WTC11 (cell line): ENCODE results near the gene ISCA1. TPM values are rescaled to one million over a fixed set of nuclear protein-coding genes. Genes with fewer than 3 reads are reported as not detected.

Experiments
- ATAC-seq: fragments of 200-7000 bp; cut with Tn5 transposase; 2 replicates; pipeline ENCODE4 v1.10.0; 2021; ENCODE audit warnings: mild to moderate bottlenecking, moderate library complexity
- CTCF ChIA-PET: fragments of 300-600 bp; sonication (Branson Sonifier 250); formaldehyde crosslinking; loops from one replicate; lab custom pipeline; 2021; ENCODE audit warnings: antibody characterized with exemption; lab: Charles Lee
- POLR2A ChIA-PET: fragments of 350-600 bp; sonication (Branson Sonifier 250); formaldehyde crosslinking; loops from one replicate; lab custom pipeline; 2021; ENCODE audit warnings: antibody characterized with exemption; lab: Charles Lee
- DNase-seq: peaks from one replicate; pipeline ENCODE4 v3.0.0; 2021; ENCODE audit warnings: low spot score
- H3K27ac Mint-ChIP-seq: 2 replicates; pipeline ENCODE4 v1.8.0; 2021; ENCODE audit warnings: mixed read lengths
- H3K27me3 Mint-ChIP-seq: 2 replicates; pipeline ENCODE4 v1.8.0; 2021; ENCODE audit warnings: low read depth, mild to moderate bottlenecking, moderate library complexity, mixed read lengths
- H3K36me3 Mint-ChIP-seq: 2 replicates; pipeline ENCODE4 v1.8.0; 2021; ENCODE audit warnings: mixed read lengths
- H3K4me1 Mint-ChIP-seq: 2 replicates; pipeline ENCODE4 v1.8.0; 2022; ENCODE audit warnings: mixed read lengths
- H3K4me3 Mint-ChIP-seq: 2 replicates; pipeline ENCODE4 v1.8.0; 2021; ENCODE audit warnings: mild to moderate bottlenecking, moderate library complexity, mixed read lengths
- H3K9me3 Mint-ChIP-seq: 2 replicates; pipeline ENCODE4 v1.8.0; 2021; ENCODE audit warnings: mixed read lengths
- CBFB ChIP-seq: sonication (generic); formaldehyde crosslinking; IDR thresholded peaks from 2 replicates; pipeline ENCODE4 v1.8.1; 2022; ENCODE audit warnings: mild to moderate bottlenecking, low read depth, missing genetic modification reagents
- CREM ChIP-seq: sonication (generic); formaldehyde crosslinking; IDR thresholded peaks from 2 replicates; pipeline ENCODE4 v1.8.1; 2022; ENCODE audit warnings: mild to moderate bottlenecking, missing genetic modification reagents, moderate library complexity
- EMX1 ChIP-seq: fragments of 250-450 bp; sonication (Bioruptor Pico); IDR thresholded peaks from 2 replicates; pipeline ENCODE4 v1.8.0; 2021; ENCODE audit warnings: mild to moderate bottlenecking
- FOXK1 ChIP-seq: sonication (generic); formaldehyde crosslinking; IDR thresholded peaks from 2 replicates; pipeline ENCODE4 v1.8.0; 2022; ENCODE audit warnings: mild to moderate bottlenecking, moderate library complexity, missing genetic modification reagents
- MXD4 ChIP-seq: fragments of 250-450 bp; sonication (Bioruptor Pico); IDR thresholded peaks from 2 replicates; pipeline ENCODE4 v1.8.0; 2021; ENCODE audit warnings: mild to moderate bottlenecking, moderate library complexity, borderline replicate concordance
- MYBL2 ChIP-seq: sonication (generic); formaldehyde crosslinking; IDR thresholded peaks from 2 replicates; pipeline ENCODE4 v1.8.1; 2023; ENCODE audit warnings: mild to moderate bottlenecking, moderate library complexity, missing genetic modification reagents
- PRRX2 ChIP-seq: fragments of 250-450 bp; sonication (Bioruptor Pico); IDR thresholded peaks from 2 replicates; pipeline ENCODE4 v1.8.0; 2021; ENCODE audit warnings: mild to moderate bottlenecking
- TCF7 ChIP-seq: sonication (generic); formaldehyde crosslinking; IDR thresholded peaks from 2 replicates; pipeline ENCODE4 v1.8.0; 2022; ENCODE audit warnings: mild to moderate bottlenecking, low read depth, missing genetic modification reagents, moderate library complexity
- ZNF121 ChIP-seq: sonication (generic); formaldehyde crosslinking; IDR thresholded peaks from 2 replicates; pipeline ENCODE4 v1.8.0; 2023; ENCODE audit warnings: missing genetic modification reagents
- ZNF219 ChIP-seq: sonication (generic); formaldehyde crosslinking; IDR thresholded peaks from 2 replicates; pipeline ENCODE4 v1.8.0; 2023; ENCODE audit warnings: missing genetic modification reagents, mild to moderate bottlenecking, borderline replicate concordance
- ZNF232 ChIP-seq: sonication (generic); formaldehyde crosslinking; IDR thresholded peaks from 2 replicates; pipeline ENCODE4 v1.8.0; 2022; ENCODE audit warnings: mild to moderate bottlenecking, missing genetic modification reagents
- ZNF263 ChIP-seq: sonication (generic); formaldehyde crosslinking; IDR thresholded peaks from 2 replicates; pipeline ENCODE4 v1.8.1; 2022; ENCODE audit warnings: low read depth, mild to moderate bottlenecking, moderate library complexity, missing genetic modification reagents
- ZNF671 ChIP-seq: fragments of 250-450 bp; sonication (Bioruptor Pico); IDR thresholded peaks from 2 replicates; pipeline ENCODE4 v1.8.0; 2021; ENCODE audit warnings: mild to moderate bottlenecking
- total RNA-seq: library from RNA; stranded (reverse); gene quantifications from 3 replicates; pipeline ENCODE4 v1.2.3, GENCODE V29; 2021
- TF ChIP-seq, protein P1 (sequence below): sonication (generic); formaldehyde crosslinking; IDR thresholded peaks from 2 replicates; pipeline ENCODE4 v1.8.1; 2023; ENCODE audit warnings: mild to moderate bottlenecking, missing genetic modification reagents
- TF ChIP-seq, protein P2 (sequence below): sonication (generic); formaldehyde crosslinking; IDR thresholded peaks from 2 replicates; pipeline ENCODE4 v1.8.0; 2023; ENCODE audit warnings: mild to moderate bottlenecking, missing genetic modification reagents
- TF ChIP-seq, protein P3 (sequence below): sonication (generic); formaldehyde crosslinking; IDR thresholded peaks from 2 replicates; pipeline ENCODE4 v1.8.1; 2023; ENCODE audit warnings: mild to moderate bottlenecking, moderate library complexity, missing genetic modification reagents
- TF ChIP-seq, protein P4 (sequence below): sonication (generic); formaldehyde crosslinking; IDR thresholded peaks from 2 replicates; pipeline ENCODE4 v1.8.1; 2023; ENCODE audit warnings: mild to moderate bottlenecking, missing genetic modification reagents, moderate library complexity
- TF ChIP-seq, protein P5 (sequence below): sonication (generic); formaldehyde crosslinking; IDR thresholded peaks from 2 replicates; pipeline ENCODE4 v1.8.1; 2022; ENCODE audit warnings: mild to moderate bottlenecking, moderate library complexity, missing genetic modification reagents
- TF ChIP-seq, protein P6 (sequence below): fragments of 250-450 bp; sonication (Bioruptor Pico); IDR thresholded peaks from 2 replicates; pipeline ENCODE4 v1.9.0; 2021; ENCODE audit warnings: mild to moderate bottlenecking

Gene ISCA1
- total RNA-seq, 1 experiment from 2014 or later: 35.5 TPM

DNA sequence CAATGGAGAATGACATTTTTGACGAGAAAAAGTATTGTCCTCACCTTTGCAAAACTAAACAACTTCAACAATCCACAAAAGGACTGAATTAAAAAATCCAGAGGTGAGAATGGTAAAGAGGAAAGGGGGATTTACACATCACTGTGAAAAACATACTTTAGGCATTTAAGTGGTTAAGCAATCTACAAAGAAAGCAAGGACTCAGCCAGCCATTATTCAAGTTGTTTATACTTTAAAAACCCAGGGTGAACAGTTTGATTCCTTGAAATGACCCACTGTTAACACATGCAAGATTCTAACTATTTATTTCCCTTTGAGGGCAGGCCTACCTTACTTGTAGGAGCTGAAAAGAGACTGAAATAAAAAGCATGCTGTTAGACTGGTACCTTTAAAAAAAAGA lies 42.6 kb upstream of the ISCA1 start:
- Mint-ChIP-seq H3K9me3 (no peaks in the 10 kb centered on the region), H3K36me3 (peaks cover 66% of the 10 kb centered on the region), H3K4me3 (no peak overlapping the region), H3K27me3 (no peaks in the 10 kb centered on the region), H3K27ac (no peak overlapping the region), H3K4me1 (peaks cover 18% of the 10 kb centered on the region)
- ATAC-seq (no peak), DNase-seq (no peak)
- ChIA-PET POLR2A (interaction anchor here (0.6 kb wide), 1 partner anchor 13 kb away, joined by 3 read pairs; no protein-coding TSS in a partner anchor), CTCF (no interaction called here)
- TF ChIP-seq ZNF263 (CRISPR knock-in tag) (no peak), PRRX2 (CRISPR knock-in tag) (no peak)

DNA sequence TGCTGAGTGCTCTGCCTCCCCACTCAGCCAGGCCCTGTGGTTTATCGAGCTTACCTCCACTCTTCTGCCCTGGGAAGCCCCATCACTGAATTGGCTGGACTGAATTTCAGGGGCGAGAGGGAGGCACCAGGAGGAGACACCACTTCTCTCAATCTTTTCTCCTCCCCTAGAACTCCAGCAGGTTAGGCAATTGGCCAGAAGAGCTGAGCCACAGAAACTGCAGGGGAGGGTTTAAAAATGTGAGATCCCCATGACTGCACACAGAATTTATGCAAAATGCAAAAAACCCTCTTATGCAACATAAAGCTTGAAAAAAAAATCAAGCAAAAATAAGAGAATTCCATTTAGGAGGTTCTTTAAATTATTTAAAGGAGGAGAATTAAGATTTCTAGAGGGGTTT lies 42.0 kb upstream of the ISCA1 start:
- peak; percentile 43; the same call in 1 of the 2 replicates for ATAC-seq

DNA sequence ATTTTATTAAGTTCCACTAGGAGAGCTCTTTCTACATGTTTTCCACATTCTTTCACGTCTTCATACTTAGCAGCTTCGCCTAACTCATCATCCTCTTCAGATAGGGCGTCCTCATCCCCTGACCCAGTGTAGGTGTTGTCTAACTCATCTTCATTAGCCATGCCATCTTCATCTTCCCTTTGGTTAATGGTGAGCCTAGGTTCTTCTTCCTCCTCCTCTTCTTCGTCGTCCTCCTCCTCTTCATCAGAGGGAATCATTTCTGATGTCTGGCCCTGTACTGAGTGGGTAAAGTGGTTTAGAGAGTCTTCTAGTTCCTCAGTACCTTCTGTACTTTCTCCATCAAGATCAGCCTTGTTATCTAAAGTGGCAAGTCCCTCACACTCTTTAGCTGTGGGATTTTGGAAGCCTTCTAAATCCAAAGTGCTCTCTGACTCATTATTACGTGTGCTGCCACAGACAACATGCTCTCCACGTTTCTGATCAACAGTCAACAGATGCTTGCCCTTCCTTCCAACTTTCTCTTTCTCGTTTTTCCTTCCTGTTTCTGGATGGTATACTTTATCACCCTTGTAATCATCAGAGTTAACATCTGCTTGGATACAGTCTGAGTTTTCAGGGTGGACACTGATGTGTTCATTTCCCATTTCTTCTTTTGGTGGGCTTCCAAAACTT lies 40.8 kb upstream of the ISCA1 start:
- Mint-ChIP-seq H3K9me3 (no peaks in the 10 kb centered on the region), H3K27ac (no peak overlapping the region), H3K36me3 (peaks cover 74% of the 10 kb centered on the region), H3K4me1 (peaks cover 15% of the 10 kb centered on the region), H3K27me3 (no peaks in the 10 kb centered on the region), H3K4me3 (no peak overlapping the region)
- POLR2A ChIA-PET: no interaction called here
- no peak for ATAC-seq
- no peak for TF ChIP-seq MXD4 (CRISPR knock-in tag)
- no peak for TF ChIP-seq ZNF219 (CRISPR knock-in tag)
- TF ChIP-seq MYBL2 (CRISPR knock-in tag): no peak
- TF ChIP-seq ZNF671 (CRISPR knock-in tag): no peak
- CTCF ChIA-PET: no interaction called here
- DNase-seq: no peak

More for the DNA sequence above, 42.0 kb upstream of the ISCA1 start:
- ChIA-PET CTCF (no interaction called here), POLR2A (no interaction called here)
- Mint-ChIP-seq H3K4me1 (peaks cover 18% of the 10 kb centered on the region), H3K27ac (no peak overlapping the region), H3K27me3 (no peaks in the 10 kb centered on the region), H3K4me3 (no peak overlapping the region), H3K9me3 (no peaks in the 10 kb centered on the region), H3K36me3 (peaks cover 68% of the 10 kb centered on the region)
- no peak for TF ChIP-seq FOXK1 (CRISPR knock-in tag)
- TF ChIP-seq, protein P1, sequence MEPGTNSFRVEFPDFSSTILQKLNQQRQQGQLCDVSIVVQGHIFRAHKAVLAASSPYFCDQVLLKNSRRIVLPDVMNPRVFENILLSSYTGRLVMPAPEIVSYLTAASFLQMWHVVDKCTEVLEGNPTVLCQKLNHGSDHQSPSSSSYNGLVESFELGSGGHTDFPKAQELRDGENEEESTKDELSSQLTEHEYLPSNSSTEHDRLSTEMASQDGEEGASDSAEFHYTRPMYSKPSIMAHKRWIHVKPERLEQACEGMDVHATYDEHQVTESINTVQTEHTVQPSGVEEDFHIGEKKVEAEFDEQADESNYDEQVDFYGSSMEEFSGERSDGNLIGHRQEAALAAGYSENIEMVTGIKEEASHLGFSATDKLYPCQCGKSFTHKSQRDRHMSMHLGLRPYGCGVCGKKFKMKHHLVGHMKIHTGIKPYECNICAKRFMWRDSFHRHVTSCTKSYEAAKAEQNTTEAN: no peak
- TF ChIP-seq, protein P2, sequence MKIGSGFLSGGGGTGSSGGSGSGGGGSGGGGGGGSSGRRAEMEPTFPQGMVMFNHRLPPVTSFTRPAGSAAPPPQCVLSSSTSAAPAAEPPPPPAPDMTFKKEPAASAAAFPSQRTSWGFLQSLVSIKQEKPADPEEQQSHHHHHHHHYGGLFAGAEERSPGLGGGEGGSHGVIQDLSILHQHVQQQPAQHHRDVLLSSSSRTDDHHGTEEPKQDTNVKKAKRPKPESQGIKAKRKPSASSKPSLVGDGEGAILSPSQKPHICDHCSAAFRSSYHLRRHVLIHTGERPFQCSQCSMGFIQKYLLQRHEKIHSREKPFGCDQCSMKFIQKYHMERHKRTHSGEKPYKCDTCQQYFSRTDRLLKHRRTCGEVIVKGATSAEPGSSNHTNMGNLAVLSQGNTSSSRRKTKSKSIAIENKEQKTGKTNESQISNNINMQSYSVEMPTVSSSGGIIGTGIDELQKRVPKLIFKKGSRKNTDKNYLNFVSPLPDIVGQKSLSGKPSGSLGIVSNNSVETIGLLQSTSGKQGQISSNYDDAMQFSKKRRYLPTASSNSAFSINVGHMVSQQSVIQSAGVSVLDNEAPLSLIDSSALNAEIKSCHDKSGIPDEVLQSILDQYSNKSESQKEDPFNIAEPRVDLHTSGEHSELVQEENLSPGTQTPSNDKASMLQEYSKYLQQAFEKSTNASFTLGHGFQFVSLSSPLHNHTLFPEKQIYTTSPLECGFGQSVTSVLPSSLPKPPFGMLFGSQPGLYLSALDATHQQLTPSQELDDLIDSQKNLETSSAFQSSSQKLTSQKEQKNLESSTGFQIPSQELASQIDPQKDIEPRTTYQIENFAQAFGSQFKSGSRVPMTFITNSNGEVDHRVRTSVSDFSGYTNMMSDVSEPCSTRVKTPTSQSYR: no peak
- DNase-seq: no peak

DNA sequence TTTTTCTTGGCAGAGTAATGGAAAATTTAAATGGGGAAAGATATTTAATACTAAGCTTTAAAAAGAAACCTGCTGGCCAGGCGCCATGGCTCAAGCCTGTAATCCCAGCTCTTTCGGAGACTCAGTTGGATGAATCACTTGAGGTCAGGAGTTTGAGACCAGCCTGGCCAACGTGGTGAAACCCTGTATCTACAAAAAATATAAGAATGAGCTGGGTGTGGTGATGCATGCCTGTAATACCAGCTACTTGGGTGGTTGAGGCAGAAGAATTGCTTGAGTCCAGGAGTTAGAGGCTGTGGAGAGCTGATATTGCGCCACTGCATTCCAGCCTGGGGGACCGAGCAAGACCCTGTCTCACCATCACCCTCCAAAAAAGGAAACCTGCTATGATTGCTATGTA lies 39.0 kb upstream of the ISCA1 start:
- peaks cover 69% of the 10 kb centered on the region for H3K36me3 Mint-ChIP-seq
- no peak overlapping the region for H3K4me3 Mint-ChIP-seq
- DNase-seq (no peak), ATAC-seq (no peak)
- H3K27ac Mint-ChIP-seq: no peak overlapping the region
- ChIA-PET POLR2A (interaction anchor here (0.6 kb wide), 1 partner anchor 79 kb away, joined by 4 read pairs; no protein-coding TSS in a partner anchor), CTCF (interaction anchor here (1.4 kb wide), 1 partner anchor 119 kb away, joined by 5 read pairs; no protein-coding TSS in a partner anchor)
- peaks cover 3% of the 10 kb centered on the region; the same call in 1 of the 2 replicates for H3K4me1 Mint-ChIP-seq
- no peaks in the 10 kb centered on the region for H3K9me3 Mint-ChIP-seq
- no peaks in the 10 kb centered on the region for H3K27me3 Mint-ChIP-seq
- TF ChIP-seq, protein P3, sequence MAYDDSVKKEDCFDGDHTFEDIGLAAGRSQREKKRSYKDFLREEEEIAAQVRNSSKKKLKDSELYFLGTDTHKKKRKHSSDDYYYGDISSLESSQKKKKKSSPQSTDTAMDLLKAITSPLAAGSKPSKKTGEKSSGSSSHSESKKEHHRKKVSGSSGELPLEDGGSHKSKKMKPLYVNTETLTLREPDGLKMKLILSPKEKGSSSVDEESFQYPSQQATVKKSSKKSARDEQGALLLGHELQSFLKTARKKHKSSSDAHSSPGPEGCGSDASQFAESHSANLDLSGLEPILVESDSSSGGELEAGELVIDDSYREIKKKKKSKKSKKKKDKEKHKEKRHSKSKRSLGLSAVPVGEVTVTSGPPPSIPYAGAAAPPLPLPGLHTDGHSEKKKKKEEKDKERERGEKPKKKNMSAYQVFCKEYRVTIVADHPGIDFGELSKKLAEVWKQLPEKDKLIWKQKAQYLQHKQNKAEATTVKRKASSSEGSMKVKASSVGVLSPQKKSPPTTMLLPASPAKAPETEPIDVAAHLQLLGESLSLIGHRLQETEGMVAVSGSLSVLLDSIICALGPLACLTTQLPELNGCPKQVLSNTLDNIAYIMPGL (CRISPR knock-in tag): no peak
- TF ChIP-seq ZNF232 (no peak), ZNF121 (CRISPR knock-in tag) (no peak), TCF7 (no peak), CREM (CRISPR knock-in tag) (no peak), CBFB (CRISPR knock-in tag) (no peak), EMX1 (no peak)
- TF ChIP-seq, protein P4, sequence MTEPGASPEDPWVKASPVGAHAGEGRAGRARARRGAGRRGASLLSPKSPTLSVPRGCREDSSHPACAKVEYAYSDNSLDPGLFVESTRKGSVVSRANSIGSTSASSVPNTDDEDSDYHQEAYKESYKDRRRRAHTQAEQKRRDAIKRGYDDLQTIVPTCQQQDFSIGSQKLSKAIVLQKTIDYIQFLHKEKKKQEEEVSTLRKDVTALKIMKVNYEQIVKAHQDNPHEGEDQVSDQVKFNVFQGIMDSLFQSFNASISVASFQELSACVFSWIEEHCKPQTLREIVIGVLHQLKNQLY (CRISPR knock-in tag): no peak
- TF ChIP-seq, protein P5, sequence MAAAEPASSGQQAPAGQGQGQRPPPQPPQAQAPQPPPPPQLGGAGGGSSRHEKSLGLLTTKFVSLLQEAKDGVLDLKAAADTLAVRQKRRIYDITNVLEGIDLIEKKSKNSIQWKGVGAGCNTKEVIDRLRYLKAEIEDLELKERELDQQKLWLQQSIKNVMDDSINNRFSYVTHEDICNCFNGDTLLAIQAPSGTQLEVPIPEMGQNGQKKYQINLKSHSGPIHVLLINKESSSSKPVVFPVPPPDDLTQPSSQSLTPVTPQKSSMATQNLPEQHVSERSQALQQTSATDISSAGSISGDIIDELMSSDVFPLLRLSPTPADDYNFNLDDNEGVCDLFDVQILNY (CRISPR knock-in tag): no peak
- TF ChIP-seq, protein P6, sequence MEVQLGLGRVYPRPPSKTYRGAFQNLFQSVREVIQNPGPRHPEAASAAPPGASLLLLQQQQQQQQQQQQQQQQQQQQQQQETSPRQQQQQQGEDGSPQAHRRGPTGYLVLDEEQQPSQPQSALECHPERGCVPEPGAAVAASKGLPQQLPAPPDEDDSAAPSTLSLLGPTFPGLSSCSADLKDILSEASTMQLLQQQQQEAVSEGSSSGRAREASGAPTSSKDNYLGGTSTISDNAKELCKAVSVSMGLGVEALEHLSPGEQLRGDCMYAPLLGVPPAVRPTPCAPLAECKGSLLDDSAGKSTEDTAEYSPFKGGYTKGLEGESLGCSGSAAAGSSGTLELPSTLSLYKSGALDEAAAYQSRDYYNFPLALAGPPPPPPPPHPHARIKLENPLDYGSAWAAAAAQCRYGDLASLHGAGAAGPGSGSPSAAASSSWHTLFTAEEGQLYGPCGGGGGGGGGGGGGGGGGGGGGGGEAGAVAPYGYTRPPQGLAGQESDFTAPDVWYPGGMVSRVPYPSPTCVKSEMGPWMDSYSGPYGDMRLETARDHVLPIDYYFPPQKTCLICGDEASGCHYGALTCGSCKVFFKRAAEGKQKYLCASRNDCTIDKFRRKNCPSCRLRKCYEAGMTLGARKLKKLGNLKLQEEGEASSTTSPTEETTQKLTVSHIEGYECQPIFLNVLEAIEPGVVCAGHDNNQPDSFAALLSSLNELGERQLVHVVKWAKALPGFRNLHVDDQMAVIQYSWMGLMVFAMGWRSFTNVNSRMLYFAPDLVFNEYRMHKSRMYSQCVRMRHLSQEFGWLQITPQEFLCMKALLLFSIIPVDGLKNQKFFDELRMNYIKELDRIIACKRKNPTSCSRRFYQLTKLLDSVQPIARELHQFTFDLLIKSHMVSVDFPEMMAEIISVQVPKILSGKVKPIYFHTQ: no peak
